Endometrium (tissue), 2 donors: Measurements from ENCODE around the gene MMP25.

Experiments
- FAIRE-seq: peaks from 2 replicates; lab custom pipeline; 2012; peaks lifted over from hg19 to GRCh38; lab: Jason Lieb, UNC
- donor health status: control.
- donor health status: control.

MMP25 gene

GRCh38 chr16:3095869-3096268 lies 49.5 kb downstream of the MMP25 start:
- no peak for FAIRE-seq

GRCh38 chr16:3096362-3096761 lies 50.0 kb downstream of the MMP25 start:
- no peak for FAIRE-seq

- FAIRE-seq = no peak
Measured at GRCh38 chr16:3097266-3097665, 50.9 kb downstream of the MMP25 start.

GRCh38 chr16:3098459-3099394 lies 52.4 kb downstream of the MMP25 start, which contains the start of gene ZSCAN10:
TSS of gene ZSCAN10 (minus strand) at chr16:3099294. CDS start at chr16:3092937, 6,357 bp downstream.
- no peak for FAIRE-seq

GRCh38 chr16:3099395-3099731 lies 53.0 kb downstream of the MMP25 start:
- no peak for FAIRE-seq

GRCh38 chr16:3099732-3100499 lies 53.6 kb downstream of the MMP25 start:
- no peak for FAIRE-seq

- no peak for FAIRE-seq
Measured at GRCh38 chr16:3101018-3101840, 54.9 kb downstream of the MMP25 start.

- no peak for FAIRE-seq
Measured at GRCh38 chr16:3101841-3102470, 55.6 kb downstream of the MMP25 start.

GRCh38 chr16:3106205-3106928 lies 60.0 kb downstream of the MMP25 start:
- no peak for FAIRE-seq
